HG03175 (cell line): ENCODE data around the gene ZBTB16.

Experiments used
- ATAC-seq: cut with Tn5 transposase; IDR thresholded peaks from one replicate; pipeline ENCODE4 v1.9.1; 2021; ENCODE audit warnings: mild to moderate bottlenecking, moderate library complexity; ENCODE audit not compliant: unreplicated experiment

ZBTB16 gene

GRCh38 chr11:114272311-114272710, 212.8 kb downstream of the ZBTB16 start:
- no peak for ATAC-seq

DNA sequence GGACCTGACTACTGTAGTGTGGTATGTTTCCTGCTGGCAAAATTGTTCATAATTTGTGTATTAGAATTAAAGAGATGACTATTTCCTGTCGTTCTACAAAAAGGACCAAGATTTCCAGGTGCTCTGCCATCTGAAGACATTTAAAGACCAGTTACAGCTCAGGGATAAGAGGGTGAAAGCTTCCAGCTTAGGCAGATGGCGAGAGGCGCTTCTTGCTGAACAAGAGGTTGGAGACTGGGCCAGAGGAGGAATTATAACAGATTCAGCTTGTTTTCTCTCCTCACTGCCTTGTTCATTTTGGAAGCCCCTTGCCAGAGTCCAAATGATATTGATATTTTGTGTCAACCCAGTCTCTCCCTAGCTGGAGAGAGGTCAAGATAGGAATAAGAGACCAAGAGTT, 213.6 kb downstream of the ZBTB16 start:
- ATAC-seq: no peak

- ATAC-seq: no peak
Observed at GRCh38 chr11:114273890-114274635, 214.6 kb downstream of the ZBTB16 start.

DNA sequence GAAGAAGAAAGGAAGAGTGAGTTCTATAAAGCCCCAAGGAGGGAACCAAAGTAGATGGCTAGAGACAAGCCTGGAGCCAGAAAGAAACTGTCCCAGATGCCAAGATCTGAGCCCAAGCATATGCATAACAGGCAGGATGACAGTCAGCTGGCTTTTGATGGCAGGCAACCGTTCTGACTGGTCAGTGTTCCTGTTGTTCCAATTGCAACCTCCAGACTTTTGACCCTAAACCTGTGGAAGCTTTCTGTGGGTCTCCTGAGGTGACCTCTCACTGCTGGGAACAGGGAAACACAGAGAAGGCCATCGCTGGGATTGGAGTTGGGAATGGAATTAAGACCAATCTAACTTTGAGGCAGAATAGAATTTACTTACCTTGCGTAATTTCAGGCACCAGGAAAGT, 215.1 kb downstream of the ZBTB16 start:
- no peak for ATAC-seq

DNA sequence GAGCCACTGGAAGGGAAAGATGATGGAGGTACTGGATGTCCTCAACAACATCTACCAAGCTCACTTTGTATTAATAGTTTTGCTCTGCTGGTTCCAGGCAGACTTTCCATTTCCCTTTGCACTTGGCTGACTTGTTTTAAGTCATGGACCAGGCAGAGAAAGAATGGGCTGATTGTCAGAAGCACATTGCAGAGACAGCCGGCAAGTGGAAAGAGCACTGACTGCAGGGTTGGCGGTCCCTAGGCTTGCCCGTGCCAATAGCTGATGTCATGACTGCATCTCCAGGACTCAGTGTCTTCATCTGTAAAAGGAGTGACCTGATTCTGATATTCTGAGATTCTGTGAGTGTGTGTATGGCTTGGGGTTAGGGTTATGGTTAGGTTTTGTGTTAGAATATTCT, 215.8 kb downstream of the ZBTB16 start:
- no peak for ATAC-seq

GRCh38 chr11:114276077-114276476, 216.6 kb downstream of the ZBTB16 start:
- ATAC-seq: no peak

GRCh38 chr11:114277637-114278341, 218.3 kb downstream of the ZBTB16 start:
- ATAC-seq: no peak

GRCh38 chr11:114278342-114279065, 219.0 kb downstream of the ZBTB16 start:
- no peak for ATAC-seq

- ATAC-seq: no peak
Observed at GRCh38 chr11:114279792-114280546, 220.5 kb downstream of the ZBTB16 start.

- no peak for ATAC-seq
Observed at GRCh38 chr11:114280696-114281095, 221.2 kb downstream of the ZBTB16 start.

GRCh38 chr11:114281388-114281956, 222.0 kb downstream of the ZBTB16 start:
- ATAC-seq: no peak

DNA sequence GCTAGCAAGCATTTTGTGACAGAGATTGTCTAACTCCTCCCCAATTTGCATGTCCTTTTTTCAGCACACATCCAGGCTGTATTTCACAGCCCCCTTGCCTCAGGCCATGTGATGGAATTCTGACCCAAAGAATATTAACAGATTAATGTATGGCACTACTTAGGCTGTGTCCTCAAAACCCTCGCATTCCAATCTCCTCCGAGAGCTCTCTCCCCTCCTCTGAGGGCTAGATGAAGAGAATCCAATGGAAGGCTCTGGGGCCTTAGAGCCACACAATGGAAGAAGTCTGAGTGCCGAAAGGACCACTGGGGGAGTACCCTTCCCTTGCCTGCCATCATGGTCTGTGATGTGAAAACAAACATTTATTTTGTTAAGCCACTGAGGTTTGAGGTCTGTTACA, 223.0 kb downstream of the ZBTB16 start:
- no peak for ATAC-seq

- ATAC-seq: no peak
Observed at GRCh38 chr11:114283422-114283821, 223.9 kb downstream of the ZBTB16 start.

DNA sequence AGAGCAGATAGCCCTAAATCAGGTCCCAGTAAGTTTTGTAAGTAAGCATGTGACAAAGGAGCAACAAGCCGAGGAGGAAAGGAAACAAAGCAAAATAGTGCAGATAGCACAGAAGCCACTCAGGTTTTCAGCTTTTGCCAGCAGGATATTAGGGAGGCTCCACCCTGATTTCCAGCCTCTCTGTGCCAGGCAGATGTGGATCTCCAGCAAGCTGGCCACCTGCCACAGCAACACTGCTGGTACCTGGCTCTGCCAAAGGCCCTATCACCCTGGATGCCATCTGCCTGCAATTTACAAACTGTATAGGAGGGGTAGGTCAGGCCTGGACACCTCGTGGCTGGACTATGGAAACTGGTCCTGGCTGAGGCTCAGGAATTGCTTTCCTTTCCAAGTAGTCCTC, 224.5 kb downstream of the ZBTB16 start:
- ATAC-seq: no peak

- ATAC-seq: no peak
Observed at GRCh38 chr11:114284914-114285313, 225.4 kb downstream of the ZBTB16 start.

DNA sequence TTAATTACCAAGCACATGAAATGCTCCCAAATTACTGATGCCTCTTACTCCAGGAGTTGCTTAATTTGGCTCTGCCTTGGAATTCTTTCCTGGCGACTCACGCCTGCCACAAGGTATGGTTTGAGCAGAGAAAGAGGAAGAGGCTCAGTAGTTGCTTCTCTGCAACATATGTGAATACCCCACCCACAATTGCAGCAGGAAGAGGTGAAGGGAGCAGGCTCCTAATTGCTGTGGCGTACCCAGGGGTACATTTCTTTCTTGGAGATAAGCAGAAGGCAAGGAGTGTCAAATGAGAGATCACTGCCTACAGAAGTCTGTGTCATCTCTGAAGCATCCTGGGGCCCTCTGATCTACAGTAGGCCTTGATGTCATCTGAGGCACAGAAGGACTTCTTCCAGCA, 226.1 kb downstream of the ZBTB16 start:
- ATAC-seq: no peak

DNA sequence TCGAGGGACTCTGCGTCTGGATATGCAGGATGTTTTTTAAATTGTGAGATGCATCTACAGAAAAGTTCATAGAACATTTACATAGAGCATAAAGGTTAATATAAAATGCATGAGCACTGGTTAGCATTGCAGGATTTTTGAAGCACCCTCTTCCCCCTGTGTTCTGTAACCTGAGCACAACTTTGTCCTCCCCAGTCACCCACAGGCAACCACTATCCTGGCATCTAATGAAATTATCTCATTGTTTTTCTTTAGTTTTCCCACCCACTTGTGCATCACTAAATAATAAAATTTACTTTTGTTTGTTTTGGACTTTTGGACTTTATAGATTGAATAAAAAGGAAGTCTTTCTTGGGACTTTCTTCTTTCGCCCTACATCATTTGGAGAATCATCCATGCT, 226.7 kb downstream of the ZBTB16 start:
- ATAC-seq: no peak

DNA sequence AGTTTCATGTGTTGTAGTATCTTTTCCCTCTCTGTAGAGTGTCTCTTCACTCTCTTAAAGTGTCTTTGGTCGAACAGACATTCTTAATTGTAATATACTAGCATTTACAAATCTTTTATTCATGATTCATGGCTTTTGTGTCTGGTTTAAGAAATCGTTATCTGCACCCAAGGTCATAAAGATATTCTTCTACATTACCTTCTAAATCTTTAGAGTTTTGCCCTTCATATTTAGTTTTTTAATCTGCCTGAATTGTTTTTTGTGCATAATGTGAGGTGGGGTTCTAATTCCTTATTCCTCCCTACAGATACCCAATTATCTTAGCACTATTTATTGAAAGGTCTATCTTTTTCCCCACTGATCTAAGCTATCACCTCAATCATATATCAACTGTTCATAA, 227.6 kb downstream of the ZBTB16 start:
- ATAC-seq: no peak

DNA sequence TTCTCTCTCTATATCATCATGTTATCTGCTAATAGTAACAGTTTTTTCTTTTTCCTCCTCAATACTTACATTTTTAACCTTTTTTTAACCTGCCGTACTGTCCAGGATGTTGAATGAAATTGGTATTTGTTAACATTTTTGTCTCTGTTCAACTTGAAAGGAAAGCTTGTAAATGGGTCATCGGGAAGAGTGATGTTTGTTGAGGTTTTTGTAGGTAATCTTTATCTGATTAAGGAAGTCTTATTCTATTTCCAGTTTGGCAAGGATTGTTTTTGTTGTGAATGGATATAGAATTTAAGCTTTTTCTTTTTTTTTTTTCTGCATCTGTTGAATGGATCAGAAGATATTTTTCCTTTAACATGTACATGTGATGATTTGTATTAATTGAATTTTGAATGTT, 228.6 kb downstream of the ZBTB16 start:
- no peak for ATAC-seq

DNA sequence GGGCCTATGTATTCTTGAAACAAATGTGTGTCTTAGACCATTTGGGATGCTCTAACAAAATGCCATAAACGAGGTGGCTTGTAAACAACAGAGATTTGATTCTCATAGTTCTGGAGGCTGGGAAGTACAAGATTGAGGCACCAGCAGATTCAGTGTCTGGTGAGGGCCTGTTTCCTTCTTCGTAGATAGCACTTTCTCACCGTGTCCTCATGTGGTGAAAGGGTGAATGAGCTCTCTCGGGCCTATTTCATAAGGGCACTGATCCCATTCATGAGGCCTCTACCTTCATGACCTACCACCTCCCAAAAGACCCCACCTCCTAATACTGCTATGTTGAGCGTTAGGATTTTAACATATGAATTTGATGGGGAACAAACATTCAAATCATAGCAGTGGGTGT, 230.3 kb downstream of the ZBTB16 start:
- no peak for ATAC-seq
